ENCODE measurements around the gene CEP112. TPM values are rescaled to one million over a fixed set of nuclear protein-coding genes. Genes with fewer than 3 reads are reported as not detected.

CEP112 gene
- total and polyA plus RNA-seq, 4 donors, result 5.9 to 32.9 (median 18.8) TPM

DNA sequence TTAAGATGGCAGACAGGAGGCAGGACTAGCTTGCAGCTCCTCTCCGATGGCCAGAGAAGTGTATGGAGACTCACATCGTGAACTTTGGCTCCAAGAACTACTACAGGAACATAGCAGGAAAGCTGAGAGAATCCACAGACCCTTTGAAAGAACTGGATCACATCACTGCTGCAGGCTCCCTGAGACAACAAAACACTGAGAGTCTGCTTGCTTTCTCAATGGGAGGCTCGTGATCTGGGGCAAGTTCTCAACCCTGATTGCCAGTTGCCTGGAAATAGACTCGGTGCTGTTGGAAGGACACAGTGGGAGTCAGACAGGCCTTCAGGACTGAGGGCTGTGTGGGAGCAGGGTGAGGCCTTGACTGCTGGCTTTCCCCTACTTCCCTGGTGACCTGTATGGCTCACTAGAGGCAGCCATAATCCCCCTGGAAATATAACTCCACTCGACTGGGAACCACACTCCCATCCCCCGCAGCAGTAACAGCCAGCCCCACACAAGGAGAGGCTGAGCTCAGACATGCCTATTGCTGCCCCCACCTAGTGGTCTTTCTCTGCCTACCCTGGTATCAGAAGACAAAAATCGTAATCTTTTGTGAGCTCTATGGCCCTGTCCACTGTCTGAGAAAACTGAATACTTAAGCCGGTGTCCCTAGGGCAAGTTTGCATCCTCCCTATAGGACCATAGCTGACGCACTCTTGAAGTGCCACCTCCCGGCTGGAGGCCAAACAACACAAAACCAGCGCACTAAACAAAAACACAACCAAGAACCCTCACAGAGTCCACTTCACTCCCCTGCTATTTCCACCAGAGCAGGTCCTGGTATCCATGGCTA is 238.4 kb downstream of the CEP112 start:
- no peak overlapping the region for H3K27ac ChIP-seq (ENCODE audit: low read depth in 1 of 2, low read length in 1 of 2)
- ATAC-seq (ENCODE audit: insufficient read depth, low FRiP score) (no peak), DNase-seq (no peak)
- H3K27me3 ChIP-seq (ENCODE audit: control insufficient read depth in 3 of 3, insufficient read depth in 3 of 3, low read length in 2 of 3), result no peaks in the 10 kb centered on the region
- no peak overlapping the region for H3K9ac ChIP-seq (ENCODE audit: insufficient read depth in 1 of 2, low read length in 2 of 2)
- no peaks in the 10 kb centered on the region for H3K4me1 ChIP-seq (ENCODE audit: control insufficient read depth in 5 of 5, insufficient read depth in 5 of 5, low read length in 5 of 5)
- whole genome bisulfite sequencing, 2 donors, result 91 to 95% methylated on average over 11 of the region's 11 CpGs
- H3K4me3 ChIP-seq, result no peak overlapping the region
- peaks cover 0 to 7% (median 0%) of the 10 kb centered on the region in 4 donors for H3K9me3 ChIP-seq (ENCODE audit: control insufficient read depth in 4 of 4, insufficient read depth in 3 of 4, low read length in 3 of 4)
- TF ChIP-seq, protein P1, sequence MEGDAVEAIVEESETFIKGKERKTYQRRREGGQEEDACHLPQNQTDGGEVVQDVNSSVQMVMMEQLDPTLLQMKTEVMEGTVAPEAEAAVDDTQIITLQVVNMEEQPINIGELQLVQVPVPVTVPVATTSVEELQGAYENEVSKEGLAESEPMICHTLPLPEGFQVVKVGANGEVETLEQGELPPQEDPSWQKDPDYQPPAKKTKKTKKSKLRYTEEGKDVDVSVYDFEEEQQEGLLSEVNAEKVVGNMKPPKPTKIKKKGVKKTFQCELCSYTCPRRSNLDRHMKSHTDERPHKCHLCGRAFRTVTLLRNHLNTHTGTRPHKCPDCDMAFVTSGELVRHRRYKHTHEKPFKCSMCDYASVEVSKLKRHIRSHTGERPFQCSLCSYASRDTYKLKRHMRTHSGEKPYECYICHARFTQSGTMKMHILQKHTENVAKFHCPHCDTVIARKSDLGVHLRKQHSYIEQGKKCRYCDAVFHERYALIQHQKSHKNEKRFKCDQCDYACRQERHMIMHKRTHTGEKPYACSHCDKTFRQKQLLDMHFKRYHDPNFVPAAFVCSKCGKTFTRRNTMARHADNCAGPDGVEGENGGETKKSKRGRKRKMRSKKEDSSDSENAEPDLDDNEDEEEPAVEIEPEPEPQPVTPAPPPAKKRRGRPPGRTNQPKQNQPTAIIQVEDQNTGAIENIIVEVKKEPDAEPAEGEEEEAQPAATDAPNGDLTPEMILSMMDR (IDR thresholded peaks at IDR 0.05; ENCODE audit: control extremely low read depth, extremely low read depth), result no peak
- H3K36me3 ChIP-seq (ENCODE audit: control insufficient read depth in 4 of 4, insufficient read depth in 4 of 4, low read length in 4 of 4), result peaks cover 0 to 11% (median 5%) of the 10 kb centered on the region in 4 donors

DNA sequence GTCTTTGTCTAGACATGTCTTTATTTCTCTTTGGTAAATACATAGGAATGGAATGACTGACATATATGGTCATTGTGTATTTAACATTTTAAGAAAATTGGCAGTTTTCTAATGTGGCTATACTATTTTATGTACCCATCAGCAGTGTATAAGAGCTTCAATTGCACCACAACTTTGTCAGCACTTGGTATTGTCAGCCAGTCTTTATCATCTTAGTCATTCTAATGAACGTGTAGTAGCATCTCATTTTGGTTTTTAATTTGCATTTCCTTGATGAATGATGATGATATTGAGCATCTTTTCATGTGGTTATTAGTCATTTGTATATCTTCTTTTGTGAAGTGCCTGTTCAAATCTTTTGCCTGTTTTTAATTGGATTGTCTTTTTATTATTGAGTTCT is 239.3 kb downstream of the CEP112 start:
- H3K36me3 ChIP-seq (ENCODE audit: control insufficient read depth in 4 of 4, insufficient read depth in 4 of 4, low read length in 4 of 4), result peaks cover 0 to 5% (median 2%) of the 10 kb centered on the region in 4 donors
- WGBS, 2 donors, result 86 to 89% methylated on average over 1 of the region's 1 CpG
- no peak for ATAC-seq (ENCODE audit: insufficient read depth, low FRiP score)
- TF ChIP-seq, protein P1 (IDR thresholded peaks at IDR 0.05; ENCODE audit: control extremely low read depth, extremely low read depth), result no peak
- DNase-seq, result no peak
- H3K4me3 ChIP-seq, result no peak overlapping the region
- no peak overlapping the region for H3K9ac ChIP-seq (ENCODE audit: insufficient read depth in 1 of 2, low read length in 2 of 2)
- H3K4me1 ChIP-seq (ENCODE audit: control insufficient read depth in 5 of 5, insufficient read depth in 5 of 5, low read length in 5 of 5), result no peaks in the 10 kb centered on the region
- no peak overlapping the region for H3K27ac ChIP-seq (ENCODE audit: low read depth in 1 of 2, low read length in 1 of 2)
- no peaks in the 10 kb centered on the region for H3K27me3 ChIP-seq (ENCODE audit: control insufficient read depth in 3 of 3, insufficient read depth in 3 of 3, low read length in 2 of 3)
- peaks cover 0 to 4% (median 0%) of the 10 kb centered on the region in 4 donors for H3K9me3 ChIP-seq (ENCODE audit: control insufficient read depth in 4 of 4, insufficient read depth in 3 of 4, low read length in 3 of 4)

GRCh38 chr17:65952015-65952414 is 239.9 kb downstream of the CEP112 start:
- Histone ChIP-seq H3K9ac (ENCODE audit: insufficient read depth in 1 of 2, low read length in 2 of 2) (no peak overlapping the region), H3K4me3 (no peak overlapping the region), H3K4me1 (ENCODE audit: control insufficient read depth in 5 of 5, insufficient read depth in 5 of 5, low read length in 5 of 5) (no peaks in the 10 kb centered on the region), H3K27me3 (ENCODE audit: control insufficient read depth in 3 of 3, insufficient read depth in 3 of 3, low read length in 2 of 3) (no peaks in the 10 kb centered on the region), H3K9me3 (ENCODE audit: control insufficient read depth in 4 of 4, insufficient read depth in 3 of 4, low read length in 3 of 4) (peaks cover 0 to 4% (median 0%) of the 10 kb centered on the region in 4 donors), H3K27ac (ENCODE audit: low read depth in 1 of 2, low read length in 1 of 2) (no peak overlapping the region), H3K36me3 (ENCODE audit: control insufficient read depth in 4 of 4, insufficient read depth in 4 of 4, low read length in 4 of 4) (peaks cover 0 to 5% (median 2%) of the 10 kb centered on the region in 4 donors)
- DNase-seq (no peak), ATAC-seq (ENCODE audit: insufficient read depth, low FRiP score) (no peak)
- TF ChIP-seq, protein P1 (IDR thresholded peaks at IDR 0.05; ENCODE audit: control extremely low read depth, extremely low read depth), result no peak

Data from lung (tissue), 12 donors.